Testis (tissue), 2 donors: Measurements from ENCODE around the gene STX3.

Experiments
- POLR2A ChIP-seq: fragments of 450-650 bp; IDR thresholded peaks from one replicate; pipeline ENCODE4 v1.6.1; 2017; ENCODE audit warnings: antibody characterized with exemption, mild to moderate bottlenecking, moderate library complexity
- TF ChIP-seq, protein P1 (sequence below), 3 experiments: fragments of 450-650 bp in 2 of 3; fragments of 200-600 bp in 1 of 3; sonication (generic) in 1 of 3; IDR thresholded peaks; one replicate each; pipeline ENCODE4 v1.5.1; 2016 to 2019; ENCODE audit warnings: antibody characterized with exemption in 3 of 3, mild to moderate bottlenecking in 2 of 3, moderate library complexity in 1 of 3

DNA sequence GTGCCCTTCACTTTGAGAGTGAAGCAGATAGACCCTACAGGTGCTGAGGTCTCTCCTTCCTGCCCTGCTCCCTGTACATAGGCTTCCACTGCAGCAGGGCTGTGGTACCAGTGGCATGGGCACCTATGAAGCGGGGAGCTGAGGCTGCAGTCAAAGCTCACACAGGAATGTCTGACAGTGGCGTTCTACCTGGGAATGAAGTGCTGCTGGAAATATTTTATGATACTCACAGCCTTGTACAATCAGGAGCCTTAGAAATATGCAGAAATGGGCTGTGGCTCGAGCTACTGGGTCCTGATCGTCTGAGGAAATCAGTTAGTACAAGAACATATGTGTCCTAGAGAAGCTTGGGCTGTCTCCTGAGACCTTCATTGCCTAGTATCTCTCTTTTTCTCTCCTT, 30.6 kb downstream of the STX3 start:
- TF ChIP-seq POLR2A: no peak
- TF ChIP-seq, protein P1, sequence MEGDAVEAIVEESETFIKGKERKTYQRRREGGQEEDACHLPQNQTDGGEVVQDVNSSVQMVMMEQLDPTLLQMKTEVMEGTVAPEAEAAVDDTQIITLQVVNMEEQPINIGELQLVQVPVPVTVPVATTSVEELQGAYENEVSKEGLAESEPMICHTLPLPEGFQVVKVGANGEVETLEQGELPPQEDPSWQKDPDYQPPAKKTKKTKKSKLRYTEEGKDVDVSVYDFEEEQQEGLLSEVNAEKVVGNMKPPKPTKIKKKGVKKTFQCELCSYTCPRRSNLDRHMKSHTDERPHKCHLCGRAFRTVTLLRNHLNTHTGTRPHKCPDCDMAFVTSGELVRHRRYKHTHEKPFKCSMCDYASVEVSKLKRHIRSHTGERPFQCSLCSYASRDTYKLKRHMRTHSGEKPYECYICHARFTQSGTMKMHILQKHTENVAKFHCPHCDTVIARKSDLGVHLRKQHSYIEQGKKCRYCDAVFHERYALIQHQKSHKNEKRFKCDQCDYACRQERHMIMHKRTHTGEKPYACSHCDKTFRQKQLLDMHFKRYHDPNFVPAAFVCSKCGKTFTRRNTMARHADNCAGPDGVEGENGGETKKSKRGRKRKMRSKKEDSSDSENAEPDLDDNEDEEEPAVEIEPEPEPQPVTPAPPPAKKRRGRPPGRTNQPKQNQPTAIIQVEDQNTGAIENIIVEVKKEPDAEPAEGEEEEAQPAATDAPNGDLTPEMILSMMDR (IDR thresholded peaks at IDR 0.05): no peak
